CD4-positive, alpha-beta T cell treated with Interleukin-4 for 1 hour (primary cell): ENCODE data around the gene TMEM181.
A peak's percentile ranks its signal among the peaks of the same experiment; 100 is the strongest.

ENCODE experiments used
- DNase-seq, 2 donors: peaks; one replicate each; pipeline ENCODE4 v3.0.0-alpha.2; 2020 to 2022

The TMEM181 gene

GRCh38 chr6:158565482-158566040 lies 5.7 kb downstream of the TMEM181 start:
- no peak for DNase-seq

- no peak for DNase-seq
Observed at GRCh38 chr6:158566207-158566818, 6.4 kb downstream of the TMEM181 start.

GRCh38 chr6:158567152-158567551 lies 7.3 kb downstream of the TMEM181 start:
- no peak for DNase-seq

GRCh38 chr6:158567871-158568401 lies 8.0 kb downstream of the TMEM181 start:
- peak in 1 of 2 donors; percentile 28 for DNase-seq

- no peak for DNase-seq
Observed at GRCh38 chr6:158568549-158568948, 8.7 kb downstream of the TMEM181 start.

GRCh38 chr6:158569036-158569435 lies 9.1 kb downstream of the TMEM181 start:
- DNase-seq: no peak

- DNase-seq: no peak
Observed at GRCh38 chr6:158570681-158570962, 10.7 kb downstream of the TMEM181 start.

- no peak for DNase-seq
Observed at GRCh38 chr6:158571826-158572652, 12.1 kb downstream of the TMEM181 start.

GRCh38 chr6:158572653-158573541 lies 13.0 kb downstream of the TMEM181 start:
- DNase-seq: no peak

- DNase-seq: no peak
Observed at GRCh38 chr6:158573542-158573931, 13.6 kb downstream of the TMEM181 start.

GRCh38 chr6:158574800-158575199 lies 14.9 kb downstream of the TMEM181 start:
- DNase-seq: no peak

GRCh38 chr6:158575550-158575949 lies 15.7 kb downstream of the TMEM181 start:
- DNase-seq: no peak

- no peak for DNase-seq
Observed at GRCh38 chr6:158584236-158584651, 24.4 kb downstream of the TMEM181 start.

- DNase-seq: no peak
Observed at GRCh38 chr6:158586652-158587051, 26.8 kb downstream of the TMEM181 start.

GRCh38 chr6:158589366-158589765 lies 29.5 kb downstream of the TMEM181 start:
- DNase-seq: no peak

GRCh38 chr6:158591134-158591809 lies 31.4 kb downstream of the TMEM181 start:
- DNase-seq: no peak

- no peak for DNase-seq
Observed at GRCh38 chr6:158591810-158592209, 31.9 kb downstream of the TMEM181 start.

GRCh38 chr6:158593670-158594069 lies 33.8 kb downstream of the TMEM181 start:
- no peak for DNase-seq

GRCh38 chr6:158595223-158595622 lies 35.3 kb downstream of the TMEM181 start:
- DNase-seq: peak in 1 of 2 donors; percentile 31

- no peak for DNase-seq
Observed at GRCh38 chr6:158596861-158597260, 37.0 kb downstream of the TMEM181 start.

- no peak for DNase-seq
Observed at GRCh38 chr6:158597565-158597964, 37.7 kb downstream of the TMEM181 start.

GRCh38 chr6:158599635-158600034 lies 39.7 kb downstream of the TMEM181 start:
- DNase-seq: no peak
